ENCODE results near the gene REM2.

The REM2 gene

GRCh38 chr14:22929104-22929960 lies 46.3 kb downstream of the REM2 start, which contains the start of gene PRMT5:
TSS of gene PRMT5 (minus strand) at chr14:22929376. CDS start at chr14:22929361, 15 bp downstream.
- peak; percentile 86 to 96 (median 95) for DNase-seq (ENCODE audit: low read depth in 3 of 3)

DNA sequence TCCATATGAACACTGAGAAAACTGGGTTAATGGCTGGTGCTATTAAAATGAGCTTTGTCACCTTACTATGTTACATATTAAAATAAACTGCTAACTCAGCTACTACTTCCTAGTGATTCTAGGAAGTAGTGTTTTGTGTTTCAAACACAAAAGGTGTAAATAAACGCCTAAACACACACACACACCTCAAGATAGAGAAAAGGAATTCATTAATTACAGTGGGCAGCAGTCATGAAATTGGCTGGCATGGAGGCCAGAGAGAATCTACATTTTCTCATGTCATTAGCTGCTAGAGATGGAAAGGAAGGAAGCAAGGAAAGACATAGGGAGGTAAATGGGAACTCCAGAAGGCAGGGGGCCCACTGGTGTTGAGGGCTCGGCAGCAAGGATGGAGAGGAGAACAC lies 46.9 kb downstream of the REM2 start:
- DNase-seq (ENCODE audit: low read depth in 3 of 3), result no peak

DNA sequence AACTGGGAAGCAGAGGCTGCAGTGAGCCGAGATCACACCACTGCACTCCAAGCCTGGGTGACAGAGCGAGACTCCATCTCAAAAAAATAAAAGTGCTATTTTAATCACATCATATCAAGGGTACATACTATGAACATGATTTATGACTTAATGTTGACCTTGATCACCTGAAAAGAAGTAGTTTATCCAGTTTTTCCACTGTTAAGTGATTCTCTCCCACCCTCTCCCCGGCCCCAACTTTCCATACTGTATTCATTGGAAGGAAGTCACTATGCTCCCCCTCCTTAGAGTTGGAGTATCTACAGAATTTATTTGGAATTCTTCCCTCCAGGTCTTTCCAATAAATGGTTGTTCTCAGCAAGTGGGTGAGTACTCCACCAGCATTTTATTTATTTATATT lies 49.1 kb downstream of the REM2 start:
- DNase-seq (ENCODE audit: low read depth in 3 of 3), result no peak

DNA sequence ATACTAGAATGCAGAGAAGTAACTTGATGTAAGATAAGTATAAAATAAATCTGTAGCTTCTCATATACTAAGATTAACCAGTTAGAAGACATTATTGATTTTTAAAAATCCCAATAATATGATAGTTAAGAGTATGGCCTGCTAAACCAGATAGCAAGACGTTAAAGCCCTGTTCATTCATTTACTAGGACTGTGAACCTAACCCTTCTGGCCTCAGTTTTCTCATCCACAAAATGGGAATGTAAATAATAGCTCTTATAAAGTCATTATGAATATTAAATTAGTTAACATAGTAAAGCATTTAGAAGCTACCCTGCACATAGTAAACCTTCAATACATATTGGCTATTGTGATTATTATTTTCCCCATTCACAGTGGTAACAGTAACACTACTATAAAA lies 52.1 kb downstream of the REM2 start:
- no peak for DNase-seq (ENCODE audit: low read depth in 3 of 3)
